H1 (cell line): ENCODE results near the gene KCNA4. TPM values are rescaled to one million over a fixed set of nuclear protein-coding genes. Genes with fewer than 3 reads are reported as not detected.

Experiments used
- BRCA1 ChIP-seq: IDR thresholded peaks from 2 replicates; pipeline ENCODE4 v1.6.1; 2012; ENCODE audit warnings: low read depth, low read length, improper control_type of control experiment
- polyA plus RNA-seq, 7 experiments: library from polyadenylated mRNA; depleted of rRNA in 3 of 7; stranded (reverse) in 5 of 7; unstranded in 2 of 7; fragments of >200 nt in 5 of 7; fragments of 200-250 nt in 2 of 7; gene quantifications; 1 replicate in 5 of 7; 2 replicates in 1 of 7; 4 replicates in 1 of 7; pipeline versions ENCODE4 v1.2.1 to v1.2.3, GENCODE V29; 2011 to 2013; ENCODE audit warnings: missing spikeins in 2 of 7, mixed read lengths in 2 of 7
- total RNA-seq: library from RNA; stranded (reverse); fragmentation: NEBNext Ultra II Directional; extraction: Animal tissue kit (Norgen Biotek cat#: 25700); gene quantifications from 2 replicates; pipeline ENCODE4 v1.2.1, GENCODE V29; 2021
- TF ChIP-seq, protein P1 (sequence below), 3 experiments: IDR thresholded peaks; 1 replicate in 2 of 3; 2 replicates in 1 of 3; pipeline versions ENCODE4 v1.5.1 to v1.6.1; 2011; ENCODE audit warnings: low read length in 3 of 3, mild to moderate bottlenecking in 3 of 3, inconsistent platforms in 2 of 3, low read depth in 1 of 3, moderate library complexity in 1 of 3; ENCODE audit not compliant: insufficient read depth in 1 of 3; ENCODE audit errors: control extremely low read depth in 1 of 3

KCNA4 gene
- total and polyA plus RNA-seq, 2 of the 8 experiments (the other 6 are each of a cell fraction or from before 2014, with no cell fraction given): not detected

DNA sequence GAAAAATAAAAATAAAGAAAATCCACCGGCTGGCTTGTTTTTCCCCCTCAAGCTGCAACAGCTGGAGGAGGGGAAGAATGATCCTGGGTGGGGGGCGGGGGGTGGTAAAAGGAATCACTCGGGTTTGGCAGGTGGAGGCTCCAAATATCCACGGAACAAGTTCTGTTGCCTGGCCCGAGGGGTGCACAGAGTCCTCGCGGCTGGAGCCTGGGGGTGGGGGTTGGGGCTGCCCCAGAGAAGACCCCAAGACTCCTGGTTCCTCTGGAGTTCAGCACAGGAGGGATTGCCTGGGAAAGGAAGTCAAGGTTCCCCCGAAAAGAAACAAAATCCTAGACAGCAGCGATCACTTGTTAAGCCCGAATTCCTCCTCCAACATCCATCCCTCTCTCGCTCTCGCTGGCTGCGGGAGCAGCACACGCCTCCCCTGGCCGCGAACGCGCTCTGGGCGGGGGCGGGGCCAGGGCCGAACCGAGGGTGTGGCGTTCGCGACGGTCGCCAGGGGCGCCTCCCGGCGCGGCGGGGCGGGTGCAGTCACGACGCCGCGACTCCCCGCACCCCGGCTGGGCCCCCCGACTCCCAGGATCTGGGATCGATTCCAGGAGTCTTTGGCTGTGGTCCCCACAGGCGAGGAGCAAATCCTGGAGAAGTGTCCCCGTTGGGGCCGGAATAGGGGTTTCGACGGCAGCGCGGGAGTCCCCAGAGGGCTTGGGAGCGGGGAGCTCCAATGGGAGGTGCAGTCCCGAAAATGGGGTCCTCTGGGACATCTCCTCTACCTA, at the start of gene KCNA4 (continued):
- TF ChIP-seq, protein P1, sequence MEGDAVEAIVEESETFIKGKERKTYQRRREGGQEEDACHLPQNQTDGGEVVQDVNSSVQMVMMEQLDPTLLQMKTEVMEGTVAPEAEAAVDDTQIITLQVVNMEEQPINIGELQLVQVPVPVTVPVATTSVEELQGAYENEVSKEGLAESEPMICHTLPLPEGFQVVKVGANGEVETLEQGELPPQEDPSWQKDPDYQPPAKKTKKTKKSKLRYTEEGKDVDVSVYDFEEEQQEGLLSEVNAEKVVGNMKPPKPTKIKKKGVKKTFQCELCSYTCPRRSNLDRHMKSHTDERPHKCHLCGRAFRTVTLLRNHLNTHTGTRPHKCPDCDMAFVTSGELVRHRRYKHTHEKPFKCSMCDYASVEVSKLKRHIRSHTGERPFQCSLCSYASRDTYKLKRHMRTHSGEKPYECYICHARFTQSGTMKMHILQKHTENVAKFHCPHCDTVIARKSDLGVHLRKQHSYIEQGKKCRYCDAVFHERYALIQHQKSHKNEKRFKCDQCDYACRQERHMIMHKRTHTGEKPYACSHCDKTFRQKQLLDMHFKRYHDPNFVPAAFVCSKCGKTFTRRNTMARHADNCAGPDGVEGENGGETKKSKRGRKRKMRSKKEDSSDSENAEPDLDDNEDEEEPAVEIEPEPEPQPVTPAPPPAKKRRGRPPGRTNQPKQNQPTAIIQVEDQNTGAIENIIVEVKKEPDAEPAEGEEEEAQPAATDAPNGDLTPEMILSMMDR (IDR thresholded peaks at IDR 0.05; ENCODE audit: control extremely low read depth in 1 of 3, insufficient read depth in 1 of 3, low read depth in 1 of 3, low read length in 3 of 3): peak in 2 of 3 experiments; percentile 29 to 41; a peak in 2 of 4 replicates
- TF ChIP-seq BRCA1: peak; percentile 32; the same call in 1 of the 2 replicates
